Endothelial cell of umbilical vein (primary cell): ENCODE data around the gene KCNMB2.
"Not testable (repeated sequence)": the region's sequence is repeated elsewhere in the genome, so short reads cannot be mapped to it uniquely, and the experiment has no call there.

Experiments
- EZH2 ChIP-seq: IDR thresholded peaks from 2 replicates; pipeline ENCODE4 v1.6.1; 2012; ENCODE audit warnings: borderline replicate concordance, low read depth, mild to moderate bottlenecking, moderate library complexity, low read length, inconsistent platforms; ENCODE audit not compliant: severe bottlenecking
- GATA2 ChIP-seq: IDR thresholded peaks from 2 replicates; pipeline ENCODE4 v1.7.0; 2011; ENCODE audit warnings: low read depth, mild to moderate bottlenecking, moderate library complexity, mixed read lengths, low read length; ENCODE audit not compliant: insufficient read length, insufficient read depth
- JUN ChIP-seq: IDR thresholded peaks from 2 replicates; pipeline ENCODE4 v1.6.1; 2011; ENCODE audit warnings: borderline replicate concordance, low read depth; ENCODE audit not compliant: insufficient read length, insufficient read depth
- MYC ChIP-seq: IDR thresholded peaks from one replicate; pipeline ENCODE4 v1.6.1; 2011; ENCODE audit warnings: mild to moderate bottlenecking, low read depth, low read length
- POLR2A ChIP-seq: IDR thresholded peaks from 2 replicates; pipeline ENCODE4 v1.6.1; 2012; ENCODE audit warnings: low read depth, mild to moderate bottlenecking, control low read depth, low read length
- POLR2AphosphoS5 ChIP-seq: IDR thresholded peaks from 2 replicates; pipeline ENCODE4 v1.6.1; 2012; ENCODE audit warnings: low read depth, mild to moderate bottlenecking, control low read depth, low read length, moderate library complexity; ENCODE audit not compliant: insufficient read depth
- TF ChIP-seq, protein P1 (sequence below), 2 donors: IDR thresholded peaks; 1 replicate in 1 of 2; 2 replicates in 1 of 2; pipeline ENCODE4 v1.5.1; 2011; ENCODE audit warnings: low read length in 2 of 2, mild to moderate bottlenecking in 2 of 2, moderate library complexity in 2 of 2, control low read depth in 1 of 2, inconsistent platforms in 1 of 2, low read depth in 1 of 2; ENCODE audit not compliant: insufficient read depth in 1 of 2; ENCODE audit errors: extremely low read depth in 1 of 2
- TF ChIP-seq, protein P2 (sequence below): IDR thresholded peaks from 2 replicates; pipeline ENCODE4 v1.6.1; 2011; ENCODE audit not compliant: insufficient read depth, insufficient read length

DNA sequence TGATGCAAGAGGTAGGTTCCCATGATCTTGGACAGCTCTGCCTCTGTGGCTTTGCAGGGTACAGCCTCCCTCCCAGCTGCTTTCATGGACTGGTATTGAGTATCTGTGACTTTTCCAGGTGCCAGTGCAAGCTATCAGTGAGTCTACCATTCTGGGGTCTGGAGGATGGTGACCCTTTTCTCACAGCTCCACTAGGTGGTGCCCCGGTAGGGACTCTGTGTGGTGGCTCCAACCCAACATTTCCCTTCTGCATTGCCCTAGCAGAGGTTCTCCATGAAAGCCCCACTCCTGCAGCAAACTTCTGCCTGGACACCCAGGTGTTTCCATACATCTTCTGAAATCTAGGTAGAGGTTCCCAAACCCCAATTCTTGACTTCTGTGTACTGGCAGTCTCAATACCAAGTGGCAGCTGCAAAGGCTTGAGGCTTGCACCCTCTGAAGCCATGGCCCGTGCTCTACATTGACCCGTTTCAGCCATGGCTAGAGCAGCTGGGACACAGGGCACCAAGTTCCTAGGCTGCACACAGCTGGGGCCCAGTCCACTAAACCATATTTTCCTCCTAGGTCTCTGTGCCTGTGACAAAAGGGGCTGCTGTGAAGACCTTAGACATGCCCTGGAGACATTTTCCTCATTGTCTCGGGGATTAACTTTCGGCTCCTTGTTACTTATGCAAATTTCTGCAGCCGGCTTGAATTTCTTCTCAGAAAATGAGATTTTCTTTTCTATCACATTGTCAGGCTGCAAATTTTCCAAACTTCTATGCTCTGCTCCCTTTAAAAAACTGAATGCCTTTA lies 209.8 kb downstream of the KCNMB2 start:
- TF ChIP-seq, protein P1, sequence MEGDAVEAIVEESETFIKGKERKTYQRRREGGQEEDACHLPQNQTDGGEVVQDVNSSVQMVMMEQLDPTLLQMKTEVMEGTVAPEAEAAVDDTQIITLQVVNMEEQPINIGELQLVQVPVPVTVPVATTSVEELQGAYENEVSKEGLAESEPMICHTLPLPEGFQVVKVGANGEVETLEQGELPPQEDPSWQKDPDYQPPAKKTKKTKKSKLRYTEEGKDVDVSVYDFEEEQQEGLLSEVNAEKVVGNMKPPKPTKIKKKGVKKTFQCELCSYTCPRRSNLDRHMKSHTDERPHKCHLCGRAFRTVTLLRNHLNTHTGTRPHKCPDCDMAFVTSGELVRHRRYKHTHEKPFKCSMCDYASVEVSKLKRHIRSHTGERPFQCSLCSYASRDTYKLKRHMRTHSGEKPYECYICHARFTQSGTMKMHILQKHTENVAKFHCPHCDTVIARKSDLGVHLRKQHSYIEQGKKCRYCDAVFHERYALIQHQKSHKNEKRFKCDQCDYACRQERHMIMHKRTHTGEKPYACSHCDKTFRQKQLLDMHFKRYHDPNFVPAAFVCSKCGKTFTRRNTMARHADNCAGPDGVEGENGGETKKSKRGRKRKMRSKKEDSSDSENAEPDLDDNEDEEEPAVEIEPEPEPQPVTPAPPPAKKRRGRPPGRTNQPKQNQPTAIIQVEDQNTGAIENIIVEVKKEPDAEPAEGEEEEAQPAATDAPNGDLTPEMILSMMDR (IDR thresholded peaks at IDR 0.05; ENCODE audit: extremely low read depth in 1 of 2, insufficient read depth in 1 of 2, low read depth in 1 of 2, low read length in 2 of 2): not testable (repeated sequence)
- TF ChIP-seq EZH2, POLR2AphosphoS5, POLR2A, GATA2, JUN, MYC: not testable (repeated sequence)
- TF ChIP-seq, protein P2, sequence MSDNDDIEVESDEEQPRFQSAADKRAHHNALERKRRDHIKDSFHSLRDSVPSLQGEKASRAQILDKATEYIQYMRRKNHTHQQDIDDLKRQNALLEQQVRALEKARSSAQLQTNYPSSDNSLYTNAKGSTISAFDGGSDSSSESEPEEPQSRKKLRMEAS: not testable (repeated sequence)
